ENCODE data around the gene NOS1AP. TPM values are rescaled to one million over a fixed set of nuclear protein-coding genes. Genes with fewer than 3 reads are reported as not detected.

The NOS1AP gene
- total and polyA plus RNA-seq, 2 donors (not counting 3 experiments of a cell fraction or from before 2014, with no cell fraction given): 1.3 to 5.4 TPM

- POLR2A ChIA-PET: no interaction called here
- dilution Hi-C loops (cut with MboI; ENCODE audit: extremely low pct_ligation_motif_present, low sequenced_read_pairs): no loop called here
- CTCF ChIA-PET: interaction anchor here (1.3 to 1.5 kb wide), 3 partner anchors 11 to 327 kb away, joined by 3 to 4 read pairs (median 3); no protein-coding TSS in a partner anchor
Measured at GRCh38 chr1:162383516-162383915, 314.0 kb downstream of the NOS1AP start.

More at GRCh38 chr1:162383516-162383915, 314.0 kb downstream of the NOS1AP start:
- no peak overlapping the region for H3K4me3 ChIP-seq (replicated peaks in 1 of 3; ENCODE audit: insufficient read depth in 1 of 3, low read depth in 1 of 3, low read length in 3 of 3)
- H3K4me1 ChIP-seq (ENCODE audit: control insufficient read depth, extremely low read depth, insufficient read depth, low read length): no peaks in the 10 kb centered on the region
- TF ChIP-seq JUN (IDR thresholded peaks at IDR 0.05; ENCODE audit: borderline replicate concordance, insufficient read depth, insufficient read length, low read depth): no peak
- no peak for TF ChIP-seq GATA2 (IDR thresholded peaks at IDR 0.05; ENCODE audit: insufficient read depth, insufficient read length, low read depth, low read length)
- no peak for TF ChIP-seq POLR2AphosphoS5 (IDR thresholded peaks at IDR 0.05; ENCODE audit: insufficient read depth, low read depth, low read length)
- TF ChIP-seq FOS (IDR thresholded peaks at IDR 0.05; ENCODE audit: borderline replicate concordance, insufficient read depth, low read length): no peak
- TF ChIP-seq MAX (IDR thresholded peaks at IDR 0.05; ENCODE audit: insufficient read depth, insufficient read length): no peak
- TF ChIP-seq CTCF (IDR thresholded peaks at IDR 0.05; ENCODE audit: extremely low read depth in 1 of 2, insufficient read depth in 1 of 2, low read depth in 1 of 2, low read length in 2 of 2): no peak
- TF ChIP-seq MYC (IDR thresholded peaks at IDR 0.05; ENCODE audit: low read depth, low read length): no peak
- TF ChIP-seq POLR2A (IDR thresholded peaks at IDR 0.05; ENCODE audit: low read depth, low read length): no peak
- TF ChIP-seq EZH2 (IDR thresholded peaks at IDR 0.05; ENCODE audit: borderline replicate concordance, low read depth, low read length, severe bottlenecking): no peak
- intact Hi-C loops (cut with micrococcal nuclease): no loop called here
- H3K4me2 ChIP-seq (ENCODE audit: insufficient read depth, low read length): no peak overlapping the region
- H3K9ac ChIP-seq (replicated peaks; ENCODE audit: extremely low read depth, insufficient read depth, low read length): no peak overlapping the region
- H3K9me1 ChIP-seq (replicated peaks; ENCODE audit: control insufficient read depth, extremely low read depth, insufficient read depth, low read length): no peaks in the 10 kb centered on the region
- BruUV-seq (replicated peaks): no TSS peak
- no peaks in the 10 kb centered on the region for H3K79me2 ChIP-seq (ENCODE audit: control insufficient read depth, insufficient read depth, low read length)
- H3K36me3 ChIP-seq (ENCODE audit: control insufficient read depth in 2 of 2, extremely low read depth in 1 of 2, insufficient read depth in 2 of 2, low read length in 2 of 2): peaks cover 0 to 3% of the 10 kb centered on the region in 2 experiments
- no peak overlapping the region for H2AFZ ChIP-seq (ENCODE audit: low read depth, low read length)
- H3K27me3 ChIP-seq (ENCODE audit: control insufficient read depth in 2 of 2, insufficient read depth in 2 of 2, low read length in 2 of 2): no peaks in the 10 kb centered on the region
- H3K27ac ChIP-seq (ENCODE audit: insufficient read depth, low read depth, low read length): no peak overlapping the region
- H3K9me3 ChIP-seq (replicated peaks; ENCODE audit: control insufficient read depth, insufficient read depth, low read length): no peaks in the 10 kb centered on the region
- H4K20me1 ChIP-seq (replicated peaks; ENCODE audit: control insufficient read depth, extremely low read depth, insufficient read depth, low read length): no peaks in the 10 kb centered on the region
- DNase-seq (ENCODE audit: low read depth, low spot score) (no peak), FAIRE-seq (no peak)
